ENCODE measurements around the gene OR52R1.

GRCh38 chr11:4809246-4809645 is 5.1 kb upstream of the OR52R1 start:
- TF ChIP-seq CTCF (IDR thresholded peaks at IDR 0.05), result no peak
- TF ChIP-seq POLR2A (IDR thresholded peaks at IDR 0.05), result no peak
